CD8-positive, alpha-beta memory T cell (primary cell): ENCODE data around the gene PPIF. TPM values are rescaled to one million over a fixed set of nuclear protein-coding genes. Genes with fewer than 3 reads are reported as not detected.
A peak's percentile ranks its signal among the peaks of the same experiment; 100 is the strongest.

ENCODE experiments used
- CTCF ChIA-PET: fragments of 350-600 bp; sonication (Branson Sonifier 250); formaldehyde crosslinking; loops from one replicate; lab custom pipeline; 2021; ENCODE audit warnings: antibody characterized with exemption; lab: Charles Lee
- POLR2A ChIA-PET: fragments of 350-600 bp; sonication (Branson Sonifier 250); formaldehyde crosslinking; loops from one replicate; lab custom pipeline; 2021; ENCODE audit warnings: antibody characterized with exemption; lab: Charles Lee
- DNase-seq, 5 donors: peaks; one replicate each; pipeline versions ENCODE4 v3.0.0 to v3.0.0-alpha.2; 2020 to 2022; ENCODE audit warnings: mixed read lengths in 1 of 5
- H3K27ac ChIP-seq: one replicate; pipeline ENCODE4 v1.7.0; 2013; ENCODE audit warnings: low read depth, mild to moderate bottlenecking, low read length, moderate library complexity
- H3K27me3 ChIP-seq: 2 replicates; pipeline ENCODE4 v1.7.0; 2013; ENCODE audit warnings: low read length, mild to moderate bottlenecking; ENCODE audit not compliant: insufficient read depth, poor library complexity, severe bottlenecking
- H3K36me3 ChIP-seq: 2 replicates; pipeline ENCODE4 v1.7.0; 2013; ENCODE audit warnings: mild to moderate bottlenecking, low read length, moderate library complexity; ENCODE audit not compliant: insufficient read depth
- H3K4me1 ChIP-seq: 2 replicates; pipeline ENCODE4 v1.7.0; 2013; ENCODE audit warnings: mild to moderate bottlenecking, low read length, moderate library complexity; ENCODE audit not compliant: insufficient read depth
- H3K4me3 ChIP-seq: 2 replicates; pipeline ENCODE4 v1.7.0; 2013; ENCODE audit warnings: mild to moderate bottlenecking, low read length
- H3K9me3 ChIP-seq: 2 replicates; pipeline ENCODE4 v1.7.0; 2013; ENCODE audit warnings: mild to moderate bottlenecking, low read length
- H3K27ac Mint-ChIP-seq, 8 donors: one replicate each; pipeline ENCODE4 v1.8.0; 2020 to 2021; ENCODE audit warnings: mixed read lengths in 8 of 8, mild to moderate bottlenecking in 6 of 8, inconsistent platforms in 3 of 8, moderate library complexity in 3 of 8
- H3K27me3 Mint-ChIP-seq, 2 donors: one replicate each; pipeline ENCODE4 v1.8.0; 2020 to 2021; ENCODE audit warnings: mixed read lengths in 2 of 2, mild to moderate bottlenecking in 1 of 2, moderate library complexity in 1 of 2
- H3K36me3 Mint-ChIP-seq, 3 donors: one replicate each; pipeline ENCODE4 v1.8.0; 2020 to 2021; ENCODE audit warnings: mixed read lengths in 3 of 3, inconsistent platforms in 1 of 3, mild to moderate bottlenecking in 1 of 3
- H3K4me1 Mint-ChIP-seq, 3 donors: one replicate each; pipeline ENCODE4 v1.8.0; 2020 to 2021; ENCODE audit warnings: mixed read lengths in 3 of 3, inconsistent platforms in 1 of 3, mild to moderate bottlenecking in 1 of 3
- H3K4me3 Mint-ChIP-seq, 7 donors: one replicate each; pipeline ENCODE4 v1.8.0; 2020 to 2021; ENCODE audit warnings: mixed read lengths in 7 of 7, mild to moderate bottlenecking in 6 of 7, moderate library complexity in 4 of 7, inconsistent platforms in 2 of 7
- H3K9me3 Mint-ChIP-seq, 5 donors: one replicate each; pipeline ENCODE4 v1.8.0; 2020 to 2022; ENCODE audit warnings: mixed read lengths in 5 of 5, mild to moderate bottlenecking in 3 of 5, moderate library complexity in 2 of 5, inconsistent platforms in 1 of 5
- polyA plus RNA-seq: library from polyadenylated mRNA; unstranded; fragments of 300-500 nt; fragmentation: Illumina TruSeq; gene quantifications from one replicate; pipeline ENCODE4 v1.2.3, GENCODE V29; 2021
- total RNA-seq, 2 experiments: library from RNA; stranded (reverse); gene quantifications; one replicate each; pipeline ENCODE4 v1.2.3, GENCODE V29; 2021

PPIF gene
- total and polyA plus RNA-seq, 3 experiments from 2014 or later, result 13.7 to 181 (median 173) TPM

GRCh38 chr10:79322616-79323543 lies 24.4 kb upstream of the PPIF start:
- DNase-seq, result peak; percentile 64 to 91 (median 86)
- Histone ChIP-seq H3K27ac (peak overlapping the region; percentile 32), H3K27me3 (no peaks in the 10 kb centered on the region), H3K9me3 (no peaks in the 10 kb centered on the region), H3K4me3 (peak overlapping the region; percentile 36), H3K36me3 (no peaks in the 10 kb centered on the region), H3K4me1 (peaks cover 73% of the 10 kb centered on the region)
- Mint-ChIP-seq H3K4me1 (peaks cover 69 to 72% (median 71%) of the 10 kb centered on the region in 3 donors), H3K9me3 (peaks cover 0 to under 1% (median 0%) of the 10 kb centered on the region in 5 donors), H3K4me3 (peak overlapping the region; percentile 57 to 83 (median 75)), H3K36me3 (no peaks in the 10 kb centered on the region), H3K27me3 (peaks cover 0 to 1% of the 10 kb centered on the region in 2 donors), H3K27ac (peak overlapping the region; percentile 83 to 98 (median 94))
- CTCF ChIA-PET, result interaction anchor here (1.2 to 3.5 kb wide), 9 partner anchors 8 to 127 kb away, joined by 3 to 24 read pairs (median 7); partner anchors contain the start of gene PPIF
- POLR2A ChIA-PET, result interaction anchor here (0.9 to 2.2 kb wide), 7 partner anchors 9 to 78 kb away, joined by 3 to 12 read pairs (median 4); partner anchors contain the start of gene PPIF

DNA sequence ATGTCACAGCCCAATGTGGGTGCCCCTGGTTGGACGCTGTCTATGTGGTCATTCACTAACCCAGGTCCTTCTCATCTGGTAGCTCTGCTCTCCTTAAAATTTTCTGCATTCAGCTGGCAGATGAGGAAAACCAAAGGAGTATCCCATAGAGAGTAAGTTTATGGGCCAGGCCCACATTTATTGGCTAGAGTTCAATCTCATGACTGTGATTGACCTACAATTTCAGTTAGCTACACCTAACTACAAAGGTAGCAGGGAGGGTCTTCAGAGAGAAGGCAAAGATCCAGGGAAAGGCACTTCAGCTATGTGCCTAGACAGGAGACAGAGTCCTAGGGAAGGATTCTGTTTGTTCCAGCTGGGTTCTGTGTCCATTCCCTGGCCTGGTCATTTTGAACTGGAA lies 23.7 kb upstream of the PPIF start:
- H3K27ac Mint-ChIP-seq, result peak overlapping the region in 7 of 8 donors; percentile 83 to 96 (median 94)
- Histone ChIP-seq H3K27ac (no peak overlapping the region), H3K9me3 (no peaks in the 10 kb centered on the region), H3K4me1 (peaks cover 66% of the 10 kb centered on the region), H3K27me3 (no peaks in the 10 kb centered on the region), H3K36me3 (no peaks in the 10 kb centered on the region), H3K4me3 (peak overlapping the region; percentile 13)
- peaks cover 0 to 1% of the 10 kb centered on the region in 2 donors for H3K27me3 Mint-ChIP-seq
- no peaks in the 10 kb centered on the region for H3K9me3 Mint-ChIP-seq
- ChIA-PET POLR2A (interaction anchor here (0.9 to 2.2 kb wide), 5 partner anchors 8 to 37 kb away, joined by 3 to 12 read pairs (median 7); partner anchors contain the start of gene PPIF), CTCF (interaction anchor here (0.6 to 3.5 kb wide), 9 partner anchors 8 to 128 kb away, joined by 3 to 24 read pairs (median 7); partner anchors contain the start of gene PPIF)
- no peak for DNase-seq
- peak overlapping the region; percentile 55 to 83 (median 75) for H3K4me3 Mint-ChIP-seq
- no peaks in the 10 kb centered on the region for H3K36me3 Mint-ChIP-seq
- peaks cover 62 to 65% (median 64%) of the 10 kb centered on the region in 3 donors for H3K4me1 Mint-ChIP-seq

DNA sequence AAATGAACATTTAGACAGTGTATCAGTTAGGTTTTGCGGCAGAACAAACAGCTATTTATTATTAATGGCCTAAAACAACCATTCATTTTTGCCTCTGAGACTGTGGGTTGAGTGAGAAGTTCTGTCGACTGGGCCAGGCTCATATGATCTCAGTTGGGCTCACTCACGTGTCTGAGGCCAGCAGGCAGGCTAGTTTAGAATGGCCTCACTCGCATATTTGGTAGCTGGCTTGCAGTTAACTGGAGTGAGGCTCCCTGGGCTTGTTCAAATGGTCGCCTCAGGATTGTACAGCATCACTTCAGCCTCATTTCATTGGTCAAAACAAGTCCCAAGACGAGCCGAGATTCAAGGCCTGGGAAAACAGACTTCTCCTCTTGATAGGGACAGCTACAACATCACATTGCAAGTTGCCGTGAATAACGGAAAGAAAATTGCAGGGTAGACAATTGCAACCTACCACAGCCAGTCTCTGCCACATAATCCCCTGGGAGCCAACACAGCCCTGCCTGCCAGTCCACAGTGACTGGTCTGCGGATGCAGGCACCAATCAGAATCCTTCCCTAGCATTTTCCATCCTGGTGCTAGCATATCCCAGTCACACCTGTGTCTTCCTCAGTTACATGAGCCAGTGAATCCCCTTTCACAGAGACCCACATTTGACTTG lies 23.1 kb upstream of the PPIF start:
- Histone ChIP-seq H3K27me3 (no peaks in the 10 kb centered on the region), H3K27ac (no peak overlapping the region), H3K9me3 (no peaks in the 10 kb centered on the region), H3K36me3 (no peaks in the 10 kb centered on the region), H3K4me1 (peaks cover 60% of the 10 kb centered on the region), H3K4me3 (no peak overlapping the region)
- peaks cover 0 to 1% of the 10 kb centered on the region in 2 donors for H3K27me3 Mint-ChIP-seq
- ChIA-PET CTCF (interaction anchor here (0.6 to 3.5 kb wide), 7 partner anchors 7 to 129 kb away, joined by 3 to 24 read pairs (median 7); partner anchors contain the start of gene PPIF), POLR2A (interaction anchor here (1.2 to 2.2 kb wide), 4 partner anchors 21 to 38 kb away, joined by 3 to 12 read pairs (median 9); partner anchors contain the start of gene PPIF)
- H3K36me3 Mint-ChIP-seq, result no peaks in the 10 kb centered on the region
- H3K4me1 Mint-ChIP-seq, result peaks cover 56 to 59% (median 58%) of the 10 kb centered on the region in 3 donors
- no peak for DNase-seq
- H3K27ac Mint-ChIP-seq, result peak overlapping the region in 3 of 8 donors; percentile 1 to 95 (median 6)
- peak overlapping the region in 1 of 7 donors; percentile 60 for H3K4me3 Mint-ChIP-seq
- no peaks in the 10 kb centered on the region for H3K9me3 Mint-ChIP-seq

- Histone ChIP-seq H3K27me3 (no peaks in the 10 kb centered on the region), H3K36me3 (no peaks in the 10 kb centered on the region), H3K4me1 (peaks cover 43% of the 10 kb centered on the region), H3K9me3 (no peaks in the 10 kb centered on the region), H3K27ac (no peak overlapping the region), H3K4me3 (no peak overlapping the region)
- Mint-ChIP-seq H3K9me3 (no peaks in the 10 kb centered on the region), H3K4me1 (peaks cover 36 to 42% (median 38%) of the 10 kb centered on the region in 3 donors), H3K36me3 (no peaks in the 10 kb centered on the region), H3K27me3 (peaks cover 0 to 1% of the 10 kb centered on the region in 2 donors), H3K4me3 (no peak overlapping the region), H3K27ac (no peak overlapping the region)
- POLR2A ChIA-PET, result no interaction called here
- CTCF ChIA-PET, result no interaction called here
- no peak for DNase-seq
Measured at GRCh38 chr10:79326361-79327089, 20.7 kb upstream of the PPIF start.

- CTCF ChIA-PET, result no interaction called here
Measured at GRCh38 chr10:79327090-79327457, 20.2 kb upstream of the PPIF start.

DNA sequence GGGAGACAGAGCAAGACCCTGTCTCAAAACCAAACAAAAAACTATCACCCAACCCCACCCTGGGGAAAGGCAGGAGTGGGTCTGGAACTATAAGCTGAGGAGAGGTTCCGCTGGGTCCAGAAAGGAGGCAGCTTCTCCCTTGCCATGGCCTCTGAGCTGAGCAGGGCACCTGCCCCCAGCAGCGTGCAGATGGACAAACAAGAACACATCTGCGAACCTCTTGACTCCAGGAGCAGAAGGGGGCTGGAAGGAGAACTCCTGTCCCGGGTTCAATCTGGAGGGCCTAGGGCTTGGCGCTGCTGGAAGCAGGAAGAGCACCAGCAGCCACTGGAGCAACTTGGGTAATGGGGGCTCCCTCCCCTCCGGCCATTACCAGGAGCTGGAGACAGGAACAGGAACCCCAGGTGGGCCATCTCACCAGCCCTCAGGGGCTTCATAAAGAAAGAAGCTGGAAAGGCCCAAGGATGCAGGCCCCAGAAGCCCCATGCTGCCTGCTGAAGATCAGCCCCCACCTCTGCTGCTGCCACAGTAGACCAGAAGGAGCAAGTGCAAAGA lies 19.0 kb upstream of the PPIF start:
- no peak for DNase-seq
- peaks cover 30% of the 10 kb centered on the region for H3K4me1 ChIP-seq
- no peaks in the 10 kb centered on the region for H3K9me3 Mint-ChIP-seq
- ChIA-PET CTCF (no interaction called here), POLR2A (no interaction called here)
- no peaks in the 10 kb centered on the region for H3K36me3 ChIP-seq
- H3K36me3 Mint-ChIP-seq, result no peaks in the 10 kb centered on the region
- peaks cover 26 to 33% (median 28%) of the 10 kb centered on the region in 3 donors for H3K4me1 Mint-ChIP-seq
- no peak overlapping the region for H3K4me3 ChIP-seq
- no peak overlapping the region for H3K27ac ChIP-seq
- no peaks in the 10 kb centered on the region for H3K9me3 ChIP-seq
- H3K27me3 Mint-ChIP-seq, result peaks cover 0 to 1% of the 10 kb centered on the region in 2 donors
- no peak overlapping the region for H3K4me3 Mint-ChIP-seq
- H3K27ac Mint-ChIP-seq, result no peak overlapping the region
- no peaks in the 10 kb centered on the region for H3K27me3 ChIP-seq

More at GRCh38 chr10:79327090-79327457, 20.2 kb upstream of the PPIF start:
- Mint-ChIP-seq H3K4me1 (peaks cover 36 to 42% (median 38%) of the 10 kb centered on the region in 3 donors), H3K27me3 (peaks cover 0 to 1% of the 10 kb centered on the region in 2 donors), H3K4me3 (no peak overlapping the region), H3K9me3 (no peaks in the 10 kb centered on the region), H3K36me3 (no peaks in the 10 kb centered on the region), H3K27ac (no peak overlapping the region)
- Histone ChIP-seq H3K4me1 (peaks cover 42% of the 10 kb centered on the region), H3K4me3 (no peak overlapping the region), H3K36me3 (no peaks in the 10 kb centered on the region), H3K9me3 (no peaks in the 10 kb centered on the region), H3K27ac (no peak overlapping the region), H3K27me3 (no peaks in the 10 kb centered on the region)
- POLR2A ChIA-PET, result no interaction called here
- DNase-seq, result no peak
